ENCODE results near the gene ZNF561. TPM values are rescaled to one million over a fixed set of nuclear protein-coding genes. Genes with fewer than 3 reads are reported as not detected.

Gene ZNF561
- total and polyA plus RNA-seq, 2 donors (not counting 1 experiment from before 2014, with no cell fraction given): 15.7 to 44.5 TPM

- no peaks in the 10 kb centered on the region for H4K20me1 ChIP-seq (ENCODE audit: control insufficient read depth, insufficient read depth, low read length, poor library complexity, severe bottlenecking)
- intact Hi-C loops (cut with micrococcal nuclease): no loop called here
- peaks cover 0 to 25% (median 18%) of the 10 kb centered on the region in 3 donors for H3K9me3 ChIP-seq (ENCODE audit: control extremely low read depth in 1 of 3, control insufficient read depth in 2 of 3, insufficient read depth in 1 of 3, low read length in 2 of 3)
- TF ChIP-seq CTCF (IDR thresholded peaks at IDR 0.05): no peak
- TF ChIP-seq EZH2 (IDR thresholded peaks at IDR 0.05; ENCODE audit: borderline replicate concordance, insufficient read depth, low read depth, low read length, poor library complexity, severe bottlenecking): no peak
- H3K27me3 ChIP-seq (replicated peaks in 1 of 4; ENCODE audit: control extremely low read depth in 1 of 4, control insufficient read depth in 3 of 4, insufficient read depth in 4 of 4, low read length in 3 of 4): peaks cover 0 to 5% (median 1%) of the 10 kb centered on the region in 4 experiments
- CTCF ChIA-PET: no interaction called here
- no peak for DNase-seq
- POLR2A ChIA-PET: no interaction called here
- Mint-ChIP-seq H3K4me3 (no peak overlapping the region), H3K27ac (no peak overlapping the region), H3K9me3 (ENCODE audit: insufficient read depth) (peaks cover 5% of the 10 kb centered on the region), H3K27me3 (peaks cover 20% of the 10 kb centered on the region), H3K4me1 (no peaks in the 10 kb centered on the region)
- no peaks in the 10 kb centered on the region for H3K36me3 ChIP-seq (replicated peaks in 1 of 2; ENCODE audit: control extremely low read depth in 1 of 2, control insufficient read depth in 1 of 2, extremely low read depth in 1 of 2, insufficient read depth in 2 of 2, low read length in 1 of 2)
- no peaks in the 10 kb centered on the region for H3K4me1 ChIP-seq (ENCODE audit: control insufficient read depth in 2 of 2, insufficient read depth in 2 of 2, low read length in 2 of 2)
- WGBS (ENCODE audit: insufficient coverage): 58% methylated on average over 2 of the region's 3 CpGs
- no peak overlapping the region for H3K9ac ChIP-seq (ENCODE audit: low read length)
- no peak overlapping the region for H3K4me3 ChIP-seq (ENCODE audit: control extremely low read depth in 1 of 5, extremely low read depth in 1 of 5, insufficient read depth in 1 of 5, low read depth in 2 of 5, low read length in 4 of 5)
- no peaks in the 10 kb centered on the region for H3K79me2 ChIP-seq (ENCODE audit: control insufficient read depth, insufficient read depth, low read length)
- no peak overlapping the region for H3K4me2 ChIP-seq (replicated peaks; ENCODE audit: low read depth, low read length, poor library complexity, severe bottlenecking)
- no peak overlapping the region for H3K27ac ChIP-seq (ENCODE audit: low read length in 2 of 2)
- ATAC-seq (ENCODE audit: low read depth): no peak
- H2AFZ ChIP-seq (ENCODE audit: insufficient read depth, low read depth, low read length, poor library complexity, severe bottlenecking): no peak overlapping the region
Measured at GRCh38 chr19:9597027-9597426, 24.0 kb downstream of the ZNF561 start.

- peaks cover 17% of the 10 kb centered on the region for H3K4me1 Mint-ChIP-seq
- 20% methylated on average over 4 of the region's 7 CpGs for WGBS (ENCODE audit: insufficient coverage)
Measured at GRCh38 chr19:9586764-9587163, 34.3 kb downstream of the ZNF561 start.

More at GRCh38 chr19:9586764-9587163, 34.3 kb downstream of the ZNF561 start:
- TF ChIP-seq CTCF (IDR thresholded peaks at IDR 0.05) (peak; percentile 76), EZH2 (IDR thresholded peaks at IDR 0.05; ENCODE audit: borderline replicate concordance, insufficient read depth, low read depth, low read length, poor library complexity, severe bottlenecking) (no peak)
- no peak overlapping the region for H2AFZ ChIP-seq (ENCODE audit: insufficient read depth, low read depth, low read length, poor library complexity, severe bottlenecking)
- ATAC-seq (ENCODE audit: low read depth) (peak; percentile 28), DNase-seq (peak; percentile 80)
- H3K9me3 Mint-ChIP-seq (ENCODE audit: insufficient read depth): no peaks in the 10 kb centered on the region
- H3K27me3 ChIP-seq (replicated peaks in 1 of 4; ENCODE audit: control extremely low read depth in 1 of 4, control insufficient read depth in 3 of 4, insufficient read depth in 4 of 4, low read length in 3 of 4): peaks cover 0 to 8% (median 0%) of the 10 kb centered on the region in 4 experiments
- ChIA-PET CTCF (interaction anchor here (0.6 to 2.5 kb wide), 17 partner anchors 26 to 503 kb away, joined by 3 to 16 read pairs (median 4); partner anchors contain the start of gene ZNF266), POLR2A (interaction anchor here (0.6 kb wide), 1 partner anchor 214 kb away, joined by 4 read pairs; no protein-coding TSS in a partner anchor)
- peaks cover 12% of the 10 kb centered on the region for H3K27me3 Mint-ChIP-seq
- H3K4me1 ChIP-seq (ENCODE audit: control insufficient read depth in 2 of 2, insufficient read depth in 2 of 2, low read length in 2 of 2): peaks cover 0 to 27% of the 10 kb centered on the region in 2 donors
- H3K9me3 ChIP-seq (ENCODE audit: control extremely low read depth in 1 of 3, control insufficient read depth in 2 of 3, insufficient read depth in 1 of 3, low read length in 2 of 3): peaks cover 0 to 3% (median 0%) of the 10 kb centered on the region in 3 donors
- intact Hi-C loops (cut with micrococcal nuclease): loop anchor here (1.0 kb wide), 1 partner anchor 381 kb away; no protein-coding TSS in a partner anchor
- H3K4me3 Mint-ChIP-seq: peak overlapping the region; percentile 0
- peaks cover 4% of the 10 kb centered on the region for H4K20me1 ChIP-seq (ENCODE audit: control insufficient read depth, insufficient read depth, low read length, poor library complexity, severe bottlenecking)
- no peaks in the 10 kb centered on the region for H3K36me3 ChIP-seq (replicated peaks in 1 of 2; ENCODE audit: control extremely low read depth in 1 of 2, control insufficient read depth in 1 of 2, extremely low read depth in 1 of 2, insufficient read depth in 2 of 2, low read length in 1 of 2)
- no peak overlapping the region for H3K9ac ChIP-seq (ENCODE audit: low read length)
- no peak overlapping the region for H3K4me3 ChIP-seq (ENCODE audit: control extremely low read depth in 1 of 5, extremely low read depth in 1 of 5, insufficient read depth in 1 of 5, low read depth in 2 of 5, low read length in 4 of 5)
- no peak overlapping the region for H3K4me2 ChIP-seq (replicated peaks; ENCODE audit: low read depth, low read length, poor library complexity, severe bottlenecking)
- peaks cover 41% of the 10 kb centered on the region for H3K79me2 ChIP-seq (ENCODE audit: control insufficient read depth, insufficient read depth, low read length)
- no peak overlapping the region for H3K27ac Mint-ChIP-seq
- no peak overlapping the region for H3K27ac ChIP-seq (ENCODE audit: low read length in 2 of 2)
